Measurements from ENCODE around the gene NAA80. TPM values are rescaled to one million over a fixed set of nuclear protein-coding genes. Genes with fewer than 3 reads are reported as not detected.

The NAA80 gene
- polyA plus RNA-seq, 1 donor from 2014 or later: 4.6 TPM

- Histone ChIP-seq H4K20me1 (ENCODE audit: insufficient read depth) (no peaks in the 10 kb centered on the region), H3K36me3 (ENCODE audit: insufficient read depth, low read length) (no peaks in the 10 kb centered on the region), H2AFZ (ENCODE audit: low read depth, low read length) (peak overlapping the region; percentile 58), H3K4me3 (ENCODE audit: low read length) (peak overlapping the region; percentile 78), H3K9me2 (ENCODE audit: insufficient read depth, low read length) (no peaks in the 10 kb centered on the region), H3K79me2 (replicated peaks; ENCODE audit: insufficient read depth, low read length) (no peaks in the 10 kb centered on the region), H3K4me2 (ENCODE audit: low read length) (peak overlapping the region; percentile 69), H3K27ac (ENCODE audit: low read length) (peak overlapping the region; percentile 66), H3F3A (ENCODE audit: insufficient read depth, low read length, poor library complexity, severe bottlenecking) (no peaks in the 10 kb centered on the region), H3K9me3 (ENCODE audit: low read length) (no peaks in the 10 kb centered on the region), H3K9ac (ENCODE audit: low read length) (peak overlapping the region; percentile 70), H3K27me3 (ENCODE audit: insufficient read depth, low read depth, low read length) (no peaks in the 10 kb centered on the region)
- TF ChIP-seq CTCF (IDR thresholded peaks at IDR 0.05; ENCODE audit: poor library complexity, severe bottlenecking) (no peak), SMC3 (conservative IDR thresholded peaks at IDR 0.05; ENCODE audit: poor library complexity) (no peak), MXI1 (conservative IDR thresholded peaks at IDR 0.05; ENCODE audit: poor library complexity, severe bottlenecking) (no peak), REST (IDR thresholded peaks at IDR 0.05; ENCODE audit: borderline replicate concordance) (no peak), EZH2 (IDR thresholded peaks at IDR 0.05; ENCODE audit: borderline replicate concordance, insufficient read depth, low read length, poor library complexity, severe bottlenecking) (no peak)
Measured at GRCh38 chr3:50299929-50300680, 900 bp upstream of the NAA80 start.

- Histone ChIP-seq H3K9me2 (ENCODE audit: insufficient read depth, low read length) (no peaks in the 10 kb centered on the region), H2AFZ (ENCODE audit: low read depth, low read length) (peak overlapping the region; percentile 58), H3K4me3 (ENCODE audit: low read length) (peak overlapping the region; percentile 78), H3K4me2 (ENCODE audit: low read length) (peak overlapping the region; percentile 69), H3F3A (ENCODE audit: insufficient read depth, low read length, poor library complexity, severe bottlenecking) (no peaks in the 10 kb centered on the region), H3K9me3 (ENCODE audit: low read length) (no peaks in the 10 kb centered on the region), H3K27ac (ENCODE audit: low read length) (peak overlapping the region; percentile 66), H3K79me2 (replicated peaks; ENCODE audit: insufficient read depth, low read length) (no peaks in the 10 kb centered on the region), H4K20me1 (ENCODE audit: insufficient read depth) (no peaks in the 10 kb centered on the region), H3K9ac (ENCODE audit: low read length) (peak overlapping the region; percentile 70), H3K36me3 (ENCODE audit: insufficient read depth, low read length) (no peaks in the 10 kb centered on the region), H3K27me3 (ENCODE audit: insufficient read depth, low read depth, low read length) (no peaks in the 10 kb centered on the region)
- TF ChIP-seq RAD21 (conservative IDR thresholded peaks at IDR 0.05): no peak
- TF ChIP-seq TAF1 (IDR thresholded peaks at IDR 0.05; ENCODE audit: low read depth): peak; percentile 32
Measured at GRCh38 chr3:50299638-50299928, 378 bp upstream of the NAA80 start.

Data from neural cell (in vitro differentiated cells).